ENCODE data around the gene ZFR2.
"Not testable (repeated sequence)": the region's sequence is repeated elsewhere in the genome, so short reads cannot be mapped to it uniquely, and the experiment has no call there.

Gene ZFR2

DNA sequence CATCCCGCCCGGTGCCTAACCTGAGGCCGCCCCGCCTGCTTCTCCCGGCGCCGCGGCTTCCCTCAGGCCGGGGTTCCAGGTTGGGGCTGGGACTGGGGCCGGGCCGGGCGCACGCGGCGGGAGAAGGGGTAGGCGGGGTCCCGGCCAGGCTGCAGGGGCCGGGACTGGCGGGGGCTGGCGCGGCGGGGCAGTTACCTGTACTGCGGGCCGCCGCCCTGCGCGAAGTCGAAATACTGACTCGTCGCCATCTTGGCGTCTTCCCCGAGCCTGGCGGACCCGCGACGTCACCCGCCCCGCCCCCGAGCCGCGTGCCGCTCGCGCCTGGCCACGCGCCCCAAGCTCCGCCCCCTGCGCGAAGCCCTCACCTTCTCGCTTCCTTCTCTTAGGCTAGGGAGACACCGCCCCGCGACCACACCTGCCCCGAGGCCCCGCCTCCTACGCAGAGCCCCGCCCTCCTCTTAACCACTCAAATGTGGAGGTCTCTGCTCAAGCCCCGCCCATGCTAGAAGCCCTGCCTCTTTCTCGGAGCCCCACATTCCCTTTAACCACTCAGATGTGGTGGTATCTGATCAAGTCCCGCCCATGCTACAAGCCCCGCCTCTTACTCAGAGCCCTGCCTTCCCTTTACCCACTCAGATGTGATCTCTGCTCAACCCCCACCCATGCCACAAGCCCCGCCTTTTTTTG, at the start of gene ZFR2:
ZFR2 (minus strand) TSS at position 269 of the 687 bp plus-strand sequence; CDS start at position 248, 21 bp downstream.
- no peak for DNase-seq (ENCODE audit: low read depth in 2 of 2, low spot score in 1 of 2)

DNA sequence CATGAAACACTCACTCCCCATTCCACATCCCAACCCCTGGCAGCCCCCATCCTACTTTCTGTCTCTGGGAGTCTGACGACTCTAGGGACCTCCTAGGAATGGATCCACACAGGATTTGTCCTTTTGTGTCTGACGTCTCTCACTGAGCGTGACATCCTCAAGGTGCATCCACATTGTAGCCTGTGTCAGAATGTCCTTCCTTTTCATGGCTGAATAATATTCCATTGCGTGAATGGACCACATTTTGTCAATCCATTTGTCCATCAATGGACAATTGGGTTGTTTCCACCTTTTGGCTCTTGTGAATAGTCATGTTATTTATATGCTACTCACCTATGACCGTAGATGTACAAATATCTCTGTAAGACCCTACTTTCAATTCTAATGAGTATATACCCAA, 47.2 kb upstream of the ZFR2 start:
- DNase-seq (ENCODE audit: low read depth in 2 of 2, low spot score in 1 of 2), result no peak

DNA sequence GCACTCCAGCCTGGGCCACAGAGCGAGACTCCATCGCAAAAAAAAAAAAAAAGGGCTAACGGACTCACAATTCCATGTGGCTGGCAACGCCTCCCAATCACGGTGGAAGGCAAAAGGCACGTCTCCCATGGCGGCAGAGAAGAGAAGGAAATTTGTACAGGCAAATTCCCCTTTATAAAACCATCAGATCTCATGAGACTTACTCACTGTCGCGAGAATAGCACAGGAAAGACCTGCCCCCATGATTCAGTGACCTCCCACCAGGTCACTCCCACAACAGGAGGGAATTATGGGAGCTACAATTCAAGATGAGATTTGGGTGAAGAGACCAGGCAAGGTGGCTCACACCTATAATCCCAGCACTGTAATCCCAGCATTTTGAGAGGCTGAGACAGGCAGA, 45.4 kb upstream of the ZFR2 start:
- no peak for DNase-seq (ENCODE audit: low read depth in 2 of 2, low spot score in 1 of 2)

DNA sequence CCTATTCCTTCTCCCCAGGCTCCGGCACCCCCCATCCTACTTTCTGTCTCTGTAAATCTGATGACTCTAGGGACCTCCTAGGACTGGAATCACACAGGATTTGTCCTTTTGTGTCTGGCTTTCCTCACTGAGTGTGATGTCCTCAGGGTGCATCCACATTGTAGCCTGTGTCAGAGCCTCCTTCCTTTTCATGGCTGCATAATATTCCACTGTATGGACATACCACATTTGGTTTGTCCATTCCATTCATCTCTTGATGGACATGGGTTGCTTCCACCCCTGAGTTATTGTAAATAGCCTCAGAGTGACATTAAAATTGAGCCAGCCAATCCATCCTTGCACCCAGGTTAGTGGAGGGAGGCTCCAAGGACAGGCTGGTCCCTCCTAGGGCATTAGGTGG, 41.3 kb upstream of the ZFR2 start:
- no peak for DNase-seq (ENCODE audit: low read depth in 2 of 2, low spot score in 1 of 2)

DNA sequence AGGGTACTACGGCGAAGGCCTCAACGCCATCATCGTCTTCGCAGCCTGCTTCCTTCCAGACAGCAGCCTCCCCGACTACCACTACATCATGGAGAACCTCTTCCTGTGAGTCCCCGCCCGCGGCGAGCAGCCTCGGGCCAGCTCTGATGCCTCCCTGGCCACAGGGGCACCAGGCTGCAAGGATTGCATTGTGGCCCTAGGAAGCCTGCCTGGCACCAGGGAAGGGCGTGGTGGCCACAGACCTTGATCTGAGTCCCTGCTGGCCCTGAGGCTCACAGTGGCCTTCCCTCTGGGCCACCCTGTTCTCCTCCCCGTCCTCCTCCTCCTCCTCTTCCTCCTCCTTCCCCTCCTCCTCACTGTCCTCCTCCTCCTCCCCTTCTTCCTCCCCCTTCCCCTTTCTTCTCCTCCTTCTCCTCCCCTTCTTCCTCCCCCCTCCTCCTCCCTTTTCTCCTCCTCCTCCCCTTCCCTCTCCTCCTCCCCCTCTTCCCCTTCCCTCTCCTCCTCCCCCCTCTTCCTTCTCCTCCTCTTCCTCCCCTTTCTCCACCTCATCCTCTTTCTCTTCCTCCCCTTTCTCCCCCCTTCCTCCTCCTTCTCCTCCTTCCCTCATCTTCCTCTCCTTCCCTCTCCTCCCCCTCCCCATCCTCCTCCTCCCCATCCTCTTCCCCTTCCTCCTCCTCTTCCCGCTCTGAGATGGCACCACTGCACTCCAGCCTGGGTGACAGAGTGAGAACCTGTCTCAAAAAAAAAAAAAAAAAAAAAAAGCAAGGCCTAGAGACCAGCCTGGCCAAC, 39.6 kb upstream of the ZFR2 start:
- DNase-seq (ENCODE audit: low read depth in 2 of 2, low spot score in 1 of 2), result no peak

DNA sequence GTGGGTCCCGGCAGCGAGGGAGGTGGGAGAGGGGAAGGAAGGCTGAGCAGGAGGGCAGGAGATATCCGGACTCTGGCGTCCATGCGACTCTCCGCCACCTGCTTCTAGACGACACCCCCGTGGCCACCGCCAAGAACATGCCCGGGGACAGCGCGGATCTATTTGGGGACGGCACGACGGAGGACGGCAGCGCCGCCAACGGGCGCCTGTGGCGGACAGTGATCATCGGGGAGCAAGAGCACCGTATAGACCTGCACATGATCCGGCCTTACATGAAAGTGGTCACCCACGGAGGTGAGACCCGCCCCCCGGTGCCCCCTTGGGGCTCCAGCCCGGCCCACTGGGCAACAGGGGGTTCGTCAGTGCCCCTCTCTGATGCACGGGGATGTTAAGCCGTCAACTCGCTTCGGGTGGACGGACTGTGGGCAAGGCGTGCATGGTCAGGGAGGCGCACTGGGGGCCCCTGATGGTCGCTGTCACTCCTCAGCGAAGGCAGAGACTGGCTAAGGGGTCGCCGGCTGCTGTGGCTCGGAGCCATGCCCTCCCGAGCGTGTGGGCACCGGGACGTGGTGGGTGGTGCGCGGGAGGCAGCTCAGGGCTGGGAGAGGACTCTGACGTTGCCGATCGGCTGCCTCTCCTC, 38.9 kb upstream of the ZFR2 start:
- no peak for DNase-seq (ENCODE audit: low read depth in 2 of 2, low spot score in 1 of 2)

DNA sequence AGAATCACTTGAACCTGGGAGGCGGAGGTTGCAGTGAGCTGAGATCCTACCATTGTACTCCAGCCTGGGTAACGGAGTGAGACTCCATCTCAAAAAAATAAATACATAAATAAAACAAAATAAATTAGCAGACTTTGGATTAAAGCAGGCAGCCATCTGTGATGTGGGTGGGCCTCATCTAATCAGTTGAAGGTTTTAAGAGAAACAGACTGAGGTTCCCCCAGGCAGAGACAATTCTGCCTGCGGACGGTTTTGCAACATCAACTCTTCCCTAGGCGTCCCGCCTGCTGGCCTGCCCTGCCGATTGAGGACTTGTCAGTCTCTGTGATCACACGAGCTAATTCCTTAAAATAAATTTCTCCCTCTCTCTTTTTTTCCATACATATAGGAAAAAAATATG, 35.4 kb upstream of the ZFR2 start:
- no peak for DNase-seq (ENCODE audit: low read depth in 2 of 2, low spot score in 1 of 2)

DNA sequence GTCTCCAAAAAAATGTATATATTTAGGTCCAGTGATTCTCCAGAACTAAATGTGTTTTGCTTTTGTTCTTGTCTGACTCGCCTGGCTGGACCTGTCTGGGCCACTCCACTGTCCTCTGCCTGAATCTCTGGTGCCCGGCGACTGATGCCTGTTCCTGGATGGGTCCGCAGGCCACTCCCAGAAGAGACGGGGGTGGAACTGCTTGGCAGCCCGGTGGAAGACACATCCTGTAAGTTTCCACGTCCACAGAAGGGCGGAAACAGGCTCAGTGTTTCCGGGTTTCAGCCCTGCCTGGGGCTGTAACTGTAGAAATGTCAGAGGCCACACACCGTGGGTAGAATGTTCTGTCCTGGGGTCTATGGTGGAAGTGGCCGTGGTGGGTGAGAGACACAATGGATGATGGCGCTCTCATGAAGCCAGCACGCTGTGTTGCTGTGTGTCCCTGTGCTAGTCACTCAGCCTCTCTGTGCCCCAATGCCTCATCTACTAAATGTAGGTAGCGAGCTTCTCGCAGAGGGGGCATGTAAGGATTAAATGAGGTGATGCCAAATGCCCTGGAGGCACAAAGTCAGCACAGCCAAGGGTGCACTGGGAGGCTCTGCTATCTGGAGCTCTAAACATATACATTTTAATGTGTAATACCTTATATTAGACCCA, 33.6 kb upstream of the ZFR2 start:
- no peak for DNase-seq (ENCODE audit: low read depth in 2 of 2, low spot score in 1 of 2)

DNA sequence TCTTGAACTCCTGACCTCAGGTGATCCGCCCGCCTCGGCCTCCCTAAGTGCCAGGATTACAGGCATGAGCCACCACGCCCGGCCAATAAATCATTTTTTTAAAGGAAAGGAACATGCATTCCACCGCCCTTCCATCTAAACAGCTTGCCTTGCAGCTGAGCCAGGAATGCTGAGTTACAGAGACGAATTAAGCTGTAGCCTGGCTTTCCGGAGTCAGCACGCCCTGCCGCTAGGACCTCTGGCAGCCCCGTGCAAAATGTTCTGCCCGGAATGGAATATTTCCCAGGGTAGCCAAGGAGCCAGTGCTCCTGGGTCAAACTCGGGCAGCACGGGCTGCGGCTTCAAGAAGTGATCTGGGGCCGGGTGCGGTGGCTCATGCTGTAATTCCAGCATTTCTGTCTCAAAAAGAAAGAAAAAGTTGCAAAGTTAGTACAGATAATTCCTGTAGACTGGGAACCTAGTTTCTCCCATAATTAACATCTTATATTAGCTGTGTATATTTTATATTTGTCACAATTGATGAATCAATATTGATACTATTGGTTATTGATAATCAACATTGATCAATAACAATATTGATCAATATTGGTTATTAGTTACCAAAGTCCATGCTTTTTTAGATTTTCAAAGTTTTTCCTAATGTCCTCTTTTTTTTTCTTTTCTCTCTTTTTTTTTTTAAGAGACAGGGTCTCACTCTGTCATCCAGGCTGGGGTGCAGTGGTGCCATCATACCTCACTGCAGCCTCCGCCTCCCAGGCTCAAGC, 30.9 kb upstream of the ZFR2 start:
- no peak for DNase-seq (ENCODE audit: low read depth in 2 of 2, low spot score in 1 of 2)

DNA sequence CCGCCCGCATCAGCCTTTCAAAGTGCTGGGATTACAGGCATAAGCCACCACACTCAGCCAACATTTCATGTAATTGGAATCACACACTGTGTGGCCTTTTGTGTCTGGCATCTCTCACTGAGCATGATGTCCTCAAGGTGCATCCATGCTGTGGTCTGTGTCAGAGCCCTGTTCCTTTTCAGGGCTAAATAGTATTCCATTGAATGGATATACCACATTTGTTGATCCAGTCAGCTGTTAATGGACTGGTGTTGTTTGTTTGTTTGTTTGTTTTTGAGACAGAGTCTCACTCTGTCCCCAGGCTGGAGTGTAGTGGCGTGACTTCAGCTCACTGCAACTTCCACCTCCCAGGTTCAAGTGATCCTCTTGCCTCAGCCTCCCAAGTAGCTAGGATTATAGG, 29.6 kb upstream of the ZFR2 start:
- DNase-seq (ENCODE audit: low read depth in 2 of 2, low spot score in 1 of 2), result no peak

DNA sequence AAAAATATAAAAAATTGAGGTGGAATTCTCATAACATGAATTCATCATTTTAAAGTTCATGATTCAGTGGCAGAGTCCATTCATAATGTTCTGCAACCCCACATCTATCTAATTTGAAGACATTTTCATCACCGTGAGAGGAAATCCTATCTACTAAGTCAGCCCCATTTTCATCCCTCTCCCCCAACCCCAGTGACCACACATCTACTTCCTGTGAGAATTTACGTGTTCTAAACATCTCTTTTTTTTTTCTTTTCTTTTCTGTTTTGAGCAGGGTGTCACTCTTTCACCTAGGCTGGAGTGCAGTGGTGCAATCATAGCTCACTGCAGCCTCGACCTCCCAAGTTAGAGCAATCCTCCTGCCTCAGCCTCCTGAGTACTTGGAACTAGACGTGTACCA, 29.1 kb upstream of the ZFR2 start:
- no peak for DNase-seq (ENCODE audit: low read depth in 2 of 2, low spot score in 1 of 2)

DNA sequence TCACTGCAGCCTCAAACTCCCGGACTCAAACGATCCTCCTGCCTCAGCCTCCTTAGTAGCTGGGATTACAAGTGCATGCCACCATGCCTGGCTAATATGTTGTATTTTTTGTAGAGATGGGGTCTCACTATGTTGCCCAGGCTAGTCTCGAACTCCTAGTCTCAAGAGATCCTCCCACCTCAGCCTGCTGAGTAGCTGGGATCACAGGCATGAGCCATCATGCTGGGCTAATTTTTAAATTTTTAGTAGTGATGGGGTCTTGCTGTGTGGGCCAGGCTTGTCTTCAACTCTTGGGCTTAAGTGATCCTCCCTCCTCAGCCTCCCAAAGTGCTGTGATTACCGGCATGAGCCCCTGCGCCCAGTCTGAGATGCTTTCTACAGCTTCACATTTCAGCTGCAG, 26.9 kb upstream of the ZFR2 start:
- DNase-seq (ENCODE audit: low read depth in 2 of 2, low spot score in 1 of 2), result no peak

DNA sequence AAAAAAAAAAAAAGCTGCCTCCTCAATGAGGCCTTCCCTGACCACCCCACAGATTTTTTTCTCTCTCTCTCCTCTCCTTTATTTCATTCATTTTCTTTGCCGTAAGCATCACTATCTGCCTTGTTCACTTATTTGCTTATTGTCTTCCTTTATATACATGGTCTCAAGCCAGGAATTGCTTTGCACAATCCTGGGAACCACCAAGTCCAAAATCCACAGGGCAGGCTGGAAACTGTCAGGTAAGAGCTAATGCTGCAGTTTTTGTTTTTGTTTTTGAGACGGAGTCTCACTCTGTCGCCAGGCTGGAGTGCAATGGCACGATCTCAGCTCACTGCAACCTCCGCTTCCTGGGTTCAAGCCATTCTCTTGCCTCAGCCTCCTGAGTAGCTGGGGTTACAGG, 26.1 kb upstream of the ZFR2 start:
- DNase-seq (ENCODE audit: low read depth in 2 of 2, low spot score in 1 of 2), result not testable (repeated sequence)

DNA sequence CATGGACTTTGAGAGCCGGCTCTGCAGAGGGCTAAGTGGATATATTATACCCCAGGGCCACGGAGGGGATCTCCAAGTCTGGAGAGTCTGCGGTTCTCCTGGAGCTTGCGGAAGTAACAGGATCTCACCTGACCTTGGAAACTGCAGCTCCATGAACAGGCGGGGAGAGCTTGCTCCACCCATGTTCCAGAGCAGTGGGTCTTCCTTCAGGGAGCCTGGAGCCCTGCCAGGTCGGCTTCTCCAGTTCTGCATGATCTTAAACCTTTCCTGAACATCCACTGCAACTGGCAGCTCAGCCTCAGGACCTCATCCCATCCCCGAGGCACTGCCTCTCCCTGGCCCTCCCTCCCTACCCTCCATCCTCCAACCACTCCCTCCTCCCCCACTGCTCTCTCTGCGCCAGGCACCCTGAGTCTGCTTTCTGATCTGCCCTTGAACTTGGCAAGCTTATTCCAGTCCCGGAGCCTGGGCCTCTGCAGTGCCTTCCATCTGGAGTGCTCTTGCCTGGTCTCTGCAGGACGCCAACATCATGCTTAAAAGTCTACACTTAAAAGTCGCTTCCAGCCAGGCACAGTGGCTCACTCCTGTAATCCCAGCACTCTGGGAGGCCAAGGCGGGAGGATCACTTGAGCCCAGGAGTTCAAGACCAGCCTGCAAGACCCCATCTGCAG, 24.8 kb upstream of the ZFR2 start:
- DNase-seq (ENCODE audit: low read depth in 2 of 2, low spot score in 1 of 2), result no peak

DNA sequence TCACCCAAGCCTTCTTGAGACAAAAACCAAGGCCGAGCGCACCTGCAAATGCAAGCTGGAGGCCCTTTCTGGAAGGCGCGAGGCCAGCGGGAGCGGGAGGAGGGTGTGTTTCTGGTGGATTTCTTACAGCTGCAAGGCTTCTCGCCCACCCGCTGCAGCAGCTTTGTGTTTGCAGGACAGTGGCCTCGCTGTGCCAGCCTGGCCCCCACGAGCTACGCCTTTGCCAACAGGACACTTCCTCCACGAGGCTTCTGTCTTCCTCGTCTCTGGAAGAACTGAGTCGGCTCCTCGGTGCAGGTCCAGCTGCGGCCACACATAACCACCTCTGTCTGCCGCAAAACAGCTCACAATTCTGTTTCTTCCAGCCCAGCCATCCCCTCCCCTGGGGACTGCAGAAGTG, 21.8 kb upstream of the ZFR2 start:
- no peak for DNase-seq (ENCODE audit: low read depth in 2 of 2, low spot score in 1 of 2)

DNA sequence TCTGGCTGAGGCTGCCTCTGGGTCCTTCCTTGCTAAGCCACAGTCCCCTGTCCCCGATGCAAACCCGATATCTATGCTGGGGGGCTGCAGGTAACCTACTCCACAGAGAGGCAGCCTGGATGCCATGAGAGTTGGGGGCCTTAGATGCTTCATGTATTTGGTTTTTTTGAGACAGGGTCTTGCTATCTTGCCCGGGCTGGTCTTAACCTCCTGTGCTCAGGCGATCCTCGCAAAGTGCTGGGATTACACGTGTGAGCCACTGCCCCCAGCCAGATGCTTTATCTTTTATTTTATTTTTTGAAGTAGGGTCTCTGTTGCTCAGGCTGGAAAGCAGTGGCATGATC, 13.2 kb upstream of the ZFR2 start:
- DNase-seq (ENCODE audit: low read depth in 2 of 2, low spot score in 1 of 2), result no peak

DNA sequence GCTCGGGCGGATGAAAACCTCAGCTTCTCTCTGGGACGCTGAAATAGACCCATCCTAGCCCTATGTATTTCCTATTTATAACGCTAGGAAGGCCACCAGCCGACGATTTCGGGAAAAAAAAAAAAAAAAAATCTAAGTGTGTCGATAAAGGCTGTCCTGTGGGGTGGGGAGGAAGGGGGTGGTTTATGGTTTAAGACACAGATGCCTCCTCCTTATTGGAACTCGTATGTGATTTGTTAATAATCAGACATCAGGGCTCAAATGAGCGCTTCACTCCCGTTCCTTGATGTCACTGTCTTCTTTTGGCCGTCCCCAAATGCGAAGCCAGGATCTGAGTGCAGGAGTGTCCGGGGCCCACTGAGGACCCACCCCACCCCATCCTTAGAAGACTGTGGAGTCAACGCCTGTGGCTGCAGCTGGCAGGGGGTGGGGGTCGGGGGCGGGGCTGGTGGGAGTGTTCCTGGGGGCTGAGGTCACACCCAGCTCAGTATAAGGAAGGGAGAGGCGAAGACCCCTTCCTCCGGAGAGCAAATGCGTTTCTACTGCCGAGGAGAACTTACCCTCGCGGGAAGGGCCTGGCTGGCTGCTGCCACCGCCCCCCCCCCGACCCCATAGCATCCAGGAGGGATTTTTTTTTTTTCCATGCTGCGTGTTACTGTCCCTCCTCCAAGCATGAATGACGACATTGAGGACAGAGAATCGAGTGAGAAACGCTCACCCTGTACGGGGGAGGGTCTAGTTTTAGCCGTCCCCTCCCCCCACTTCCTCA, 12.6 kb upstream of the ZFR2 start:
- no peak for DNase-seq (ENCODE audit: low read depth in 2 of 2, low spot score in 1 of 2)

DNA sequence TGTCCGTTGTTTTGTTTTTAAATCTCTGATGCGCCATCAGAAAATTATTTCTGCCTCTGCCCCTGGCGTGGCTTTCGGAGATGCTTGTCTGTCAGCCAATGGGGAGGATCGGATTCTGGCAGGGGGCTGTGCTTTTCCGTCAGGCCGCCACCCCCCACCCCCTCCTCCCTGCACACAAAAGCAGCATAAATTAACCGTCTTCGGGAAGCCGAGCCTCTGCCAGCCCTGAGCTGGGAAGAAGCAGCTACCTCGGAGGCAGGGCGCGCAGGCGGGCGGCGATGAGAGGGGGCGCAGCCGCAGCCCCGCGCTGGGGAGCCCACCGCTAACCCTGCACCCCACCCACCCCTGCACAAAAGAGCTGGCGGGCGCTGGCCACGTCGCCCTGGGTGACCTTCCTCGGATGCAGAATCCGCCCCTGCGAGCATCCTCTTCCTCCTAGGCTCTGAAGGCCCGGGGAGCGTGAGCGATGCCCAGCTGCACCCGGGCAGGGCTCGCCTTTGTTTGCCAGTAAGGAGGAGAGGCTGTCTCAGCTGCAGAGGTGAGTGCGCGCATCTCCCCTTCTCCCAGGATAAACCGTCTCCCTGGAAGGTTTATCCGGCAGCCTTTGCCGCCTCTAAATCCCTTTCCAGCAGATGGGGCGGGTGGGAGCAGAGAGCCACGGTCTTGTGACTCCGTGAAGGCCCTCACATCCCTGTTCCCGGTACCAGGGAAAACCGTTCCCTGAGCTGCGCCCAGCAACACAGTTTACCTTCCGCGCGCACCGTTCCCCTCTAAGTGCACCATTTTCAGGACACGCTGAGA, 11.8 kb upstream of the ZFR2 start, which contains the start of gene ATCAY:
ATCAY (plus strand) TSS at position 215 of the 801 bp plus-strand sequence. CDS start 5,083 bp downstream, outside the sequence.
- no peak for DNase-seq (ENCODE audit: low read depth in 2 of 2, low spot score in 1 of 2)

DNA sequence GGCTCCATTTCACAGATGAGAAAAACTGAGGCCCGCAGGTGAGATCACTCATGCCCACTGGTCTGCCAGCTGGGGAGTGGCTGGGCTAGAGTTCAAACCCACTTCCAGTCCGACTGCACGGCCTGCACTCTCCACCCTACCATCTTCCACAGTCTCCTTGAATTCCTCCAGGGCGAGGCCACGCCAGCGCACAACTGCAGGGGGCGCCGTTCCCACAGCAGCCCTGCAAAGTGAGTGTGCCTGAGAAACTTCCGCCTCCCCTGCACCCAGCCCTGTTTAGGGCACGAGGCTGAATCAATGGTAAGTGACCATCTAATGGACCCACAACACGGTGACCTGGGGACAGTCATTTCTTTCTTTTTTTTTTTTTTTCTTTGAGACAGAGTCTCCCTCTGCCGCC, 10.8 kb upstream of the ZFR2 start:
- no peak for DNase-seq (ENCODE audit: low read depth in 2 of 2, low spot score in 1 of 2)
